HG02763 (cell line): ENCODE results near the gene UBE2V1.
A peak's percentile ranks its signal among the peaks of the same experiment; 100 is the strongest.
"Not testable (repeated sequence)": the region's sequence is repeated elsewhere in the genome, so short reads cannot be mapped to it uniquely, and the experiment has no call there.

ENCODE experiments used
- ATAC-seq: cut with Tn5 transposase; IDR thresholded peaks from one replicate; pipeline ENCODE4 v1.9.1; 2021; ENCODE audit warnings: mild to moderate bottlenecking, moderate library complexity; ENCODE audit not compliant: unreplicated experiment

The UBE2V1 gene

DNA sequence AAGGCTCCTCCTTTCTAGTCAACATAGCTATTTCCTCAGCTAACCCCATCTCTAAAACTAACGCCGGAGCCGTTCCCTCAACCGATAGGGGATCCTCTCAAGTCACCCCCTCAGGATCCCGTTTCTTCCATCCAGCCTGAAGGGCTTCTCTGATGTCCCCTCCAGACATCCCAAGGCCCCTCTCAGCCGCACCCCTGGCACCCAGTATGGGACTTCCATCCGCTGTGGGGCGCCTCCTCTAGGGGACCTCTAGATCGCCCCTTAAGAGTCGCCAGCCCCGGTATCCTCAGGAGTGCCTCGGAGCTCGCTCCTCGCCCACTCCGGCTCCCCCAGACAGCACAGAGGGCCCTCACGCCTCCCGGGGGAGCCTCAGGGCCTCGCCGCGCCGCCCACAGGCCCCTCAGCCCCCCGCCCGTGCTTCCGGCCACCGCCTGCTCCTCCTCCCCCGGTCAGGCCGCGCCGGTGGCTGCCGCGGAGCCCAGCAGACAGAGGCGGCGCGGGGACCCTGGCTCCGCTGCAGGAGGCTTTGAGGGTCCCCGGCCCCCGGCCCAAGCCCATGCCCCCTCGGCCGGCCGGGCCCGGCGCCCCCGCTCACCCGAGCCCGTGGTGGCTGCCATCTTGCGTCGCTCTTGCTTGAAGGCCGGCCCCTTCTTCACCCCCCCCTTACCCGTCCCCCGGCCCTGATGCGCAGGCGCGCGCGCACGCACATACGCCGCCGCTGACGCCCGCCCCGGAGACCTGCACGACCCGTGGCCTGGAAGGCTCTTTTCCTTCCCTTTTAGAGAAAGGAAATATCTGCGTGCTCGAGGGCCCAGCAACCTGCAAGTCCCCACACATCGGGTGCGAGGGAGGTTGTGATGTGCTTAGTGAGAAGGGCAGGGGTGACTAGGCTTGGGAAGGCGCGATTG, at the start of gene UBE2V1:
Gene UBE2V1 (minus strand): TSS at position 639 of the 908 bp plus-strand sequence. CDS start 22 bp downstream, at position 617.
- peak; percentile 48 for ATAC-seq

DNA sequence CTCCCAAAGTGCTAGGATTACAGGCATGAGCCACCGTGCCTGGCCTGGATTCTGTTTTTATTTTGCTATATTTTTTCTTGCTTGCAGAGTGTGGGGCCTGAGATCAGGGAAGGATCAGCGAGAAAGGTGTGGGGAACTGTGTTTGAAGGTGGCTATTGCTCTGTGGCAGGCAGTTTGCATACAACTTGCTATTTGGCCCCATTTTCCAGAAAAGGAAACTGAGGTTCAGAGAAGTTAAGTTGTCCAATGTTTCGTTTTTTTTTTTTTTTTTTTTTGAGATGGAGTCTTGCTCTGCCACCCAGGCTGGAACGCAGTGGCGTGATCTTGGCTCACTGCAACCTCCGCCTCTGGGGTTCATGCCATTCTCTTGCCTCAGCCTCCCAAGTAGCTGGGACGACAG, 48.5 kb upstream of the UBE2V1 start:
- not testable (repeated sequence) for ATAC-seq

DNA sequence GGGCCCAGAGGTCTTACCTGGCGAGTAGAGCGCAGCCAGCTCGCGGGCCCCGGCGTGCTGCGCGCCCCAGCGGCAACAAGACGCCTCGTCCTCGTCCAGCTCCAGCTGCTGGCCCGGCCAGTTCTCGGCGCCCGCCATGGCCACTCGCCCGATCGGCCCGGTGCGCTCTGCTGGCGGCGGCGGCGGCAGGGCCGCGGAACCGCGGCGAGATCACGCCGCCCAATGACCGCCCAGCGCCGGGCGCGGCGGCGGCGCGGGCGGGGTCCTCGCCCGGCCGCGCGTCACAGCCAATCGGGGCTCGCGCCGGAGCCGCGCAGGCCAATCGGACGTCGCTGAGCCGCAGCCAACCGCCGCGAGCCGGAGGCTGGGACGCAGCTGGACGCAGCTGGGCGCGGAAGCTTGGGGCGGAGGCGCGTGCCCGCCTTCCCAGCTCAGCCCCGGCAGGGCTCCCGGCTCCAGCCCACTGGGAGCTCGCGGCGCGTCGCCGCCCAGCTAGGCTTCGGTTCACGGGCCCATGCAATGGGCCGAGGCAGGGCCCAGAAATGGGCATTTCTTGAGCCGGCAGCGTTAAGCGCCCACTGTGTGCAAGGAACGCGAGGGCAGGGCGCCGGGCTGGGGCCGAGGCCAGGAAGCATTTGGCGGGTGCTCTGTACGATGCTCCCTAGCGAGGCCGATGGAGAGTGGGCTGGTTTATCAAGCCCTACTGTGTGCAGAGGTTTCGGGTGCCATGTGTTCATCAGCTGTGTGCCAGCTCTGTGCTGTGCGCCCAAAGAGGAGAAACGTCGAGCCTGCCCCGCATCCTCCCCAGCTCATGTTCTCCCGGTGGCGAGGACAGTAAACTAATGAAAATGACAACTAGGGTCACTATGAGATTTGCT, 40.8 kb upstream of the UBE2V1 start, which contains the start of gene PEDS1:
Gene PEDS1 (minus strand): TSS at position 224 of the 878 bp plus-strand sequence. CDS start 86 bp downstream, at position 138.
- ATAC-seq: peak; percentile 91

DNA sequence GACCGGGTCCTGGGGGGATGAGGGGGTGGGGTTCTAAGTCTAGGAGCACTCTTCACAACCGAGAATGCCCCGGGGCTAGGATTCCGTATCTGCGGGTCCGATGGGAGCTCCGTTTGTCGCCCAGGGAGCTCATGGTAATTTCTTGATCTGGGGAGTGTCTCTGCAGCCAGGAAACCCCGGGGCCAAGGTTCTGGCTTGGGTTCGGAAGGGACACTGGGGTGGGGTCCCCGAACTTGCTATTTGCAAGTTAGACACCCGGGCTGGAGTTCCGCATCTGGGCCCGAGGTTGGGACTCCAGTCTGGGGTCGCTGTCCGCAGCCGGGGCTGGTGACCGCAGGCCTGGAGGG, 40.2 kb upstream of the UBE2V1 start:
- ATAC-seq: peak; percentile 14

DNA sequence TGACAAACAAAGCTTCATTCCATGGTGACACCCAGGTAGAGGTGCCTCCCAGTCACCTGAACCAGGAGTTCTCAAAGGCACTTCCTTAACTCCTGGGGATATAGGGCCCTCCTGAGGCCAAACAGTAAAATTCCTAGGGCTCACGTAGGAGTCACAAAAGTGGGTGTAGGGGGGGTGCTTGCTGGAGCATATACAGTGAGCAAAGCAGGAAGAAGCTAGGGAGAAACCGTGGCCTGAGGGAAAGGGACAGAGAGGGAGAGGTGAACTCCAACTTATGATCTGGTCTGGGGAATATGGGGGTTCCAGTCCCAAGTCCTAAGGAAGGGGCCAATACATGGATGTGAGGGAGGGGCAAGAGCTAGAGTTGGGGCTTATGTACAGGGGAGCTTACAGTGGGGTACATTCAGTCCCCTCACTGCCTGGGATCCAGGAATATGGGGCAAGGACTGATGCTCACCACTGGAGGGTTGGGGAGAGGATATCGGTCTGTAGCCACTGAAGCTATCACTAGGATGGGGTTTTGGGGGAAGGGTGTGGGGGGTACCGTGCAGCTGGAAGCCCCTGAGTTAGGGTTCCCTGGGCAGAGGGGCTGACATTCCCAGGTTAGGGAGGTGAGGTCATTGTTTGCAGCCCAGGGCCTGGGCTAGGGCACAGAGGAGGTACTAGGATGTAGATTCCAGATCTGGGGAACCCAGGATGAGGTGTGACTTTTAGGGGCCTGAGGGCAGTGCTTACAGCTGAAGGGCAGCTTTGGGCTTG, 39.6 kb upstream of the UBE2V1 start:
- no peak for ATAC-seq

DNA sequence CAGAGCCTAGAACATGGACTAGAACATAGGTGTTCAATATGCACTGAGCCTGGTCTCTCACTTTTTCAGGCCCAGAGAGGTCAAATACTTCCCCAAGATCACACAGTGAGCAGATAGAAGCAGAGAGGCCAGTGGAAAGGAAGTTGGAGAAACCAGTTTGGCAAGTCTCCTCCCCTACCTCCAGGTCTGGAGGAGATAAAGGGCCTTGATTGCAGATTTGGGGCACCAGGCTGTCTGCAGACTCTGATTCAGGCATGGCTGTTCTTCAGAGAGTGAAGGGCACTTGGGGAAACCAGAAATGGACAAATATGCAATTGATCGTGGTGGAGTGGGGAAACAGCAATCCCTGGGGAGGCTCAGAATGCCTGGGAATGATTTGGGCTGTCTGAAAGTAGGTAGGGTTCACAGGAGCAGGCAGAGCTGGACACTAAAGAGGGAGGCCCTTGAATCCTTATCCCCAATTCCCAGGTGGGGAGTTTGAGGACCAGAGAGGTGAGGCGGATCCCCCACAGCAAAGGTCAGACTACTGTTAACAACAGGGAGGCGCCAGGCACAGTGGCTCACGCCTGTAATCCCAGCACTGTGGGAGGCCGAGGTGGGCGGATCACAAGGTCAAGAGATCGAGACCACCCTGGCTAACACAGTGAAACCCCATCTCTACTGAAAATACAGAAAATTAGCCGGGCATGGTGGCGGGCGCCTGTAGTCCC, 38.2 kb upstream of the UBE2V1 start:
- no peak for ATAC-seq

DNA sequence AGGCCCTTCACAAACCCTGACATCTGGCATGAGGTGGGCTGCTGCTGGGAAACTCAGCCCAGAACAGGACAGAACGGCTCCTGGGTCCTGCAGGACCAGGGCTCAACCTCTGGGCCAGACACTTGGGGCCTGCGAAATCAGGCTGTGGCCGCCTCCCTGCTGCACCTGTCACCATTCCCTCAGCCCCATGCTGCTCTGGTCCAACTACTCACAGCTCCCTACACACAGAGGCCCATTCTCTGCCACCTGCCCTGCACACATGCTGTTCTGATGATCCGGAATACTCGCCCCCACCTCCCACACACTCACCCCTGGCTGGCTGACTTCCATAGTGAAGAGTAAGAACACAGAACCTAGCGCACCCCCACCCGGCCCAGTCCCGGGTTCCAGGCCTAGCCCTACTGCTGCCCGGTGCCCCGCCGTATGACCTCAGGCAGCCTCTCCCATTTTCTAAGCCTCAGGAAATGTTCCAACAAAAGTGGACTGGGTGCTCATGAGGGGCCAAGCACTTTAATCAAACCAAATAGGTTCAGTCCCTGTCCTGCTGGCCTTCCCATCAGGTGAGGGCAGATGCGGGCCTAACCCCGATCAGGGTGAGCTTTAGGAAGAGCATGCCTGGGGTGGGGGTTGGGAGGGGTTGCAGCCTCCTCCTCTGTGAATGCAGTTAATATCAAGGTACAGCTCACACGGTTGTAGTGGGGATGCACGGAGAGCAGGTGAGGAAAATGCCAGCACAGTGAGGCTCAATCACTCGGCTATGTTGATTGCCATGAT, 36.7 kb upstream of the UBE2V1 start:
- no peak for ATAC-seq

DNA sequence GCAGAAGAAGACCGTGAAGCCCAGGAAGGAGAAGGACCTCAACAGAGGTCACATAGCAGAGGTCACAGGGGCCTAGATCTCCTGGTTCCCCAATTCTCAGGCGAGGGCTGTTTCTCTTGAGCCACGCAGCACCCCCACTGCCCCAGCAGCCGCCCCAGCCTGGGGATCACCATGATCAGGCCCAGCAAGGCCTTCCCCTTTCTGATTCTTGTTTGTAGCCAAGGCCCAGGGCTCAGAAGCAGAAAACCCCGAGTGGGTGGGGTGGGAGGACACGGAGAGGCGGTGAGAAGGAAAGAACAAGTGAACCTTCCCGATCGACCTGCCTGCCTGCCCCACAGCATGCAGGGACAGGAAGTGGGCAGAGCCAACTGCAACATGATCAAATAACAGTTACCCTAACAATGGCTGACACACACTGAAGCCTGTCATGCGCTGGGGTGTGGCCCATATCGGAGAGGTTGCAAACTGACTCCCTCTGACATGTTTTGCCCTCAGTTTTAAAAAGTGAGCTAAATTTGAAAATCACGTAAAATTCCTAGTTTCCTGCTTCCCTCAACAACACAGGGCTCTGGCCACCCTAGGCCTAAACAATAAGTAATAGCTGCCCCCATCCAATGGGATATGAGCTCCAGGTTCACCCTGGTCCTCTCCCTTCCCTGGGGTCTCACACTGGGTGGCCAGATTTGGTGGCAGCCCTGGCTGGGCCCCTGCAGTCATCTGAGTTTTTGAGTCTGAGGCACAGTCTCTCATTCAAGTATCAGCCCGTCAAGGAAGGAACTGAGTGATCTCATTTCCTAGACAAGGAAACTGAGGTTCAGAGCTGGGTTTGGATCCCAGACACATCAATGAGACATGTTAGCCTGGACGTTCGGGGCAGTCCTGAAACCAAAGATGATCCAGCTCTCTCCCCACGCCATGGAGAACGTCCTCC, 34.0 kb upstream of the UBE2V1 start:
- peak; percentile 67 for ATAC-seq

DNA sequence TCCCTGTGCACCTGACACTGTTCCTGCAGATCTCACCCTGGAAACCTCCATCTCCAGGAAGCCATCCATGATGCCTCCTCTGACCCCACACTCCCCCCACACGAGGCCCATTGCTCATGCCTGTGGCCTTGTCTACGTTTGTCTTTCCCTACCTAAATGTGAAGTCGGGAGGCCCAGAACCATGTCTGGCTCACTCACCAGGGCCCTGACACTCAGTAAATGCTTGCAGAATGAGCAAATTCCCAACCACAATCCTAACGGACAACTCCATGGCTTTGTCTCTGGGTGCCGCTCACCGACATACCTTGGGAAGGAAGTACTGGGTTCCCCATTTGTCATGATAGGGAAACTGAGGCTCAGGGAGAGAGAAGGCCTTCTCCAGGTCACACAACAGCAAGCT, 33.3 kb upstream of the UBE2V1 start:
- ATAC-seq: no peak

DNA sequence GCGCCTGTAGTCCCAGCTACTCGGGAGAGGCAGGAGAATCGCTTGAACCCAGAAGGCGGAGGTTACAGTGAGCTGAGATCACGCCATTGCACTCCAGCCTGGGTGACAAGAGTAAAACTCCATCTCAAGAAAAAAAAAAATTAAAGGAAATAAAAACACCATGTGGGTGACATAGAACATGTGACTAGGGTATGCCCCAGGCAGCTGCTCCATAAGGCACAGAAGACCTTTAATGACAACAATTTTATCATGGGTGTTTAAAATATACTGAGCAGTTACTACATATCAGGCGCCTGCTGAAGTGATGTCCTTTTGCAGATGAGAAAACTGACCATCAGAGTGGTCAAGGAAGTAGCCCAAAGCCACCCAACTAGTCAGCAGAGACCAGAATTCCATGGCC, 32.6 kb upstream of the UBE2V1 start:
- no peak for ATAC-seq

DNA sequence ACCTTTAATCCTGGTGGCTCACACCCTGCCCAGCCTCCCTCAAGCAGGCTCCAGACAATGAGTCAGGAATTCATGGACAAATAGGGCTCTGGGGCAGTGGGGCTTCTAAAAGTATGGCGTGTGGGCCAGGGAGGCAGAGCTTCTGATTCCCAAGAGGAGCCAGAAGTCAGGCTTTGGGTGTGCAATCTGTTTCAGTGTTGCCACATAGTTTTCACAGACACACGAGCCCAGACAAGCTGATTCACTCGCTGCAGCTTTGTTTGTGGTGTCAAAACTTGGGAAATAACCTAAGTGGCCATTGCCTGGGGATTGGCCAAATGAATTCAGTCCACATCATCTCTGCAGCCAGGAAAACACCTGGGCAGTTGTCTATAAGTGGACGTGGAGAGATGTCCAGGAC, 31.4 kb upstream of the UBE2V1 start:
- no peak for ATAC-seq

DNA sequence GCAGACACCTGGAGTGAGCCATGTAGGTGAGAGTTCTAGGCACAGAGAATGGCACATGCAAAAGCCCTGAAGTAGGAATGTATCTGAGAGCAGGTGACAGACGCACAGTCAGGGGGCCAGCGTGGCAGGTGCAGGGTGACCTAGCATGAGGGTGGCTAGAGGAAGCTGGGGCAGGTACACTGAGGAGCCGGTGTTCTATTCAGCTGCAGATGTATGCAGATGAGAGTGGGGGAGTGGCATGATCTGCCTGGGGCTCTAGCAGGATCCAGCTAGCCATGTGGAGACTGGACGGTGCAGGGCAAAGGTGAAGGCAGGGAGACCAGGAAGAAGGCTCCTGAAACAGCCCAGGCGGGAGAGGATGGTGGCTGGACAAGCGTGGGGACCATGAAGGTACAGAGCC, 29.9 kb upstream of the UBE2V1 start:
- no peak for ATAC-seq

DNA sequence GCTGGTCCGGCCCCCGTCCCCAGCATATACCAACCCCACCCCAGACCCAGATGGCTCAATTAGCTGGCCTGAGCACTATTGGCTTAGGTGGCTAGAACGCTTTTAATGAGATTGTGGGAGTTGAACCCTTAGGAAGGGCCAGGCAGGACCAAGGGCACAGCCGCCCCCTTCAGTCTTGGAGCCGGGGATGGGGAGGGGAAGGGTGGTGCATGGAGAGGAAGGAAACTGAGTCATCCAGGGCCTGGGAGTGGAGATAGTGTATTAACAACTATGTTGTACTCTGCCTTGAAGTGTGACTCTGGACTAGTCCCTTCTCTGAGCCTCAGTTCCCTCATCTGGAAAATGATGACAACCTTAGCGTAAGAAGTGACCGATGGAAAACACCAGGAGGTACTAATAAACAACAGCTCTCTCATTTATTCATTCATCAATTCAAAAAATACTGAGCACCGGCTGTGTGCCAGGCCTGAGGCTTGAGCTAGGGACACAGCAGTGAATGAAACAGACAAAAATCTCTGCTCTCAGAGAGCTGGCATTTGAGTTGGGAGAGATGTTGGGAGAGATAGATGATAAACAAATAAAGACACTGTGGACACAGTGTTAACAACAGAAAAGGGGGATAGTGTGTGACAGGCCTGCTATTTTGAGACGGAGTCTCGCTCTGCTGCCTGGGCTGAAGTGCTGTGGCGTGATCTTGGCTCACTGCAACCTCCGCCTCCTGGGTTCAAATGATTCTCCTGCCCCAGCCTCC, 29.0 kb upstream of the UBE2V1 start:
- ATAC-seq: no peak

DNA sequence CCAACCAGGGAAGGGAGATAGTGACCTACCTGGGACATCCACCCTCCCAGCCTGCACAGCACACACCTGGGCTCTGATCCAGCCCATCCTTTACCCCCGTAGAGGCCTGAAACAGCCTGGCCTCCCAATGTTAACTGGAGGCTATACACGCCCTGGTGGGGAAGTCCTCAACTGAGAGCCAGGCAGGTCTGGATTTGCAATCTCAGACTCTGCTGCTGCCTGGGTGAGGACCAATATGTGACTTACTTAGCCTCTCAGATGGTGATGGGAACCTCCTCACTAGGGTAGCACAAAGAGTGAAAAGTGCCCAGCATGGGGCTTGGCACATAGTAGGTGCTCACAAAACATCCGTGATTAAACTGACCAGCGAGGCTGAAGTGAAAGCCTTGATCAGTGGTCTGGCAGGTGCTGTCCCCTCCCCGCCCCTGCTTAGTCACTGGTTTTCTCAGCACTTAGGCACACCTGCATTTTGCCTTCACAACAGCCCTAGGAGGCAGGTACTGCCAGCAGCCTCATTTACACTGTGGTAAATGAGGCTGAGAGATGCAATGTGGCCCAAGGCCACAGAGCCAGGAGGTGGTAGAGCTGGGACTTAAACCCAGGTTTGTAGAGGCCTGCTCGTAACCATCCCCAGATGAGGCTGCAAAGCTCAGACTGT, 28.2 kb upstream of the UBE2V1 start:
- no peak for ATAC-seq

DNA sequence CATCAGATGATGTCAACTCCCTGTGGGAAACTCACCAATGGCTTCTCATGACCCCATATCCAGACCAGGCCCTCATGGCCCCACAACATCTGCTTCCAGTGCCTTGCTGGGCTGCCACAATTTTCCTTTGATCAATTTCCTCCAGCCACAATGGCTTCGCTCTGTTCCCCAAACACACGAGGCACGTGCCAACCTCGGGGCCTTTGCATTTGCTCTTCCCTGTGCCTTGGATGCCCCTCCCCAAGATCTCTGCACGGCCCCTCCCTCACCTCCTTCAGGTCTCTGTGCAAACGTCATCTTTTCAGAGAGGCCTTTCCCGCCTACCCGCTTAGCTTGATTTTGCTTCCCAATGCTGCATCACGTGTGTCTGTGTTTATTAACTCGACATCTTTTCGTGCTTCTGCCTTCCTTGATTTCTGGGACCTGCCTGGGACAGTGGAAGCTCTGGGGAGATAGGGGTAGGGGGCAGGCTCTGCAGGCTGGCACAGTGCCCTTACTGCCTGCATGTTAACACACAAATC, 27.4 kb upstream of the UBE2V1 start:
- ATAC-seq: no peak

DNA sequence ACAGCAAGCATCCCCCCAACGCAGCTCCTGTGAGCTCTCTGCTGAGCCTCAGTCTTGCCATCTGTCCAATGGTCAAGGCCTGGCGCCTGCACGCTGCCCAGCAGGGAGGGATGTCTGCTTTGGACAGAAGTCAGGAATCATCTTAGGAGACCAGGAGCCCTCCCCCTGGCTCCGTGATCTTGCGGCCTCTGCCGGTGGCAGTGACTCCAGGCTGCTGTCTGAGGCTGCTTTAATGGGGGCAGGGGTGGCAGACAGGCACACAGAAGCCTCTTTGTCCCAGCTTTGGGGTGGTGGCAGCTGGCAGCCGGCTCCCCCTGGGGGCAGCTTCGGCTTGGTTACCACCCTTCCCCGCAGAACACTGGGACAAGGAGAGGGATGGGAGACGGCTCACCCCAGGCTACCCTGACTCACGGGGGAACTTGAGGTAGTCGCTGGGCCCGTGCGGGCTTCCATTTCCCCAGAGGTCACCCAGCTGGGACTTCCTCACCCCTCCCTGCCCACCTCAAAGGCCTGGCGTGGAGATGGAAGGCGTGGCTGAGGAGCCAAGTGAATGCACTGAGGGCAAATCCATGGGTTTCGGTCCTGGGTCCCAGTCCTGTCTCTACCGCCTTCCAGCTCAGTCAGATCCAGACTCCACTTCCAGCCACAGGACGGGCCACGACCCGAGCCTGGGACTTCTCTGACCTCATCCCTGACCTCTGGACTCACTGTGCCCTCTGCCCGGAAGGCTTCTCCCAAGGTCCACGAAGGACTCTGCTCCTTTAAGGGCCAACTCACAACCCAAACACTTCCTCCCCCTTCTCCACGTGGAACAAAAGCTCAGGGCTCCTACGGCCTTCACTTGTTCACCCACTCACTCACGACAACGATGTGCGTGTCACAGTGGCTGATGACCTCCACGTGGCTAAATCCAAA, 25.8 kb upstream of the UBE2V1 start:
- ATAC-seq: no peak
